Measurements from ENCODE around the gene BAZ2B. TPM values are rescaled to one million over a fixed set of nuclear protein-coding genes. Genes with fewer than 3 reads are reported as not detected.
A peak's percentile ranks its signal among the peaks of the same experiment; 100 is the strongest.

BAZ2B gene
- total RNA-seq, 2 donors from 2014 or later = 53.1 to 64.1 TPM

DNA sequence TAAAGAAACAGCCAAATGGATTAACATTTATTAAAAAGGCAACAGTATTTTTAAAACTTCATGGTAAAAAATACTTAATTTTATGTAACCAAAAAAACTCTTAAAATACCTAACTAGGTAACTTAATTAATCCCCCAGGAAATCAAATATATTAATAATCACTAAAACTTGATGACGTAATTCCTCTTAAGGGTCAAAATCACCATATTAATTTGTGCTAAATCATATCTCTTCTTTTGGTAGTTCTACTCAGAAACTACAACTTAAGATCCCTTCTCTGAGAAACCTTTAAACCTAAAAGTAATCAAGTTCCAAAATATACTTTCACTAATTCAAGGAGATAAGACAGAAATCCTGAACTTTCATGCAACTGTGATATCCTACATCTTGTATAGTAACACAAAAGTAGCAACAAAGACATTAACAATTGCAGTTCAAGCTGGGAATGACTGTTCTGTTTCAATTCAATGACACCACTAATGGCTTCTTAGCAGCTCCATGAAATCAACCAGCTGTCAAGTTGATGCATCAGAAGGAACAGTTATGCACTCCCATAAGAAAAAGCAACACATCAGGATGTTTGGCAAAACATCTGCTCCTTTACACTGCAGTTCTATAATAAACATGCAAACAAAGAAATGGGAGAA is 4.0 kb downstream of the BAZ2B start:
- peak overlapping the region; percentile 19 for H3K27ac ChIP-seq (ENCODE audit: low read depth, low read length)
- no peaks in the 10 kb centered on the region for H3K36me3 Mint-ChIP-seq (ENCODE audit: low read depth)
- TF ChIP-seq, protein P1, sequence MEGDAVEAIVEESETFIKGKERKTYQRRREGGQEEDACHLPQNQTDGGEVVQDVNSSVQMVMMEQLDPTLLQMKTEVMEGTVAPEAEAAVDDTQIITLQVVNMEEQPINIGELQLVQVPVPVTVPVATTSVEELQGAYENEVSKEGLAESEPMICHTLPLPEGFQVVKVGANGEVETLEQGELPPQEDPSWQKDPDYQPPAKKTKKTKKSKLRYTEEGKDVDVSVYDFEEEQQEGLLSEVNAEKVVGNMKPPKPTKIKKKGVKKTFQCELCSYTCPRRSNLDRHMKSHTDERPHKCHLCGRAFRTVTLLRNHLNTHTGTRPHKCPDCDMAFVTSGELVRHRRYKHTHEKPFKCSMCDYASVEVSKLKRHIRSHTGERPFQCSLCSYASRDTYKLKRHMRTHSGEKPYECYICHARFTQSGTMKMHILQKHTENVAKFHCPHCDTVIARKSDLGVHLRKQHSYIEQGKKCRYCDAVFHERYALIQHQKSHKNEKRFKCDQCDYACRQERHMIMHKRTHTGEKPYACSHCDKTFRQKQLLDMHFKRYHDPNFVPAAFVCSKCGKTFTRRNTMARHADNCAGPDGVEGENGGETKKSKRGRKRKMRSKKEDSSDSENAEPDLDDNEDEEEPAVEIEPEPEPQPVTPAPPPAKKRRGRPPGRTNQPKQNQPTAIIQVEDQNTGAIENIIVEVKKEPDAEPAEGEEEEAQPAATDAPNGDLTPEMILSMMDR (conservative IDR thresholded peaks at IDR 0.05) = no peak
- peak overlapping the region; percentile 93 for H3K4me3 ChIP-seq (ENCODE audit: low read length)
- no peak overlapping the region for H3K9ac ChIP-seq (ENCODE audit: extremely low read depth, low read length, poor library complexity, severe bottlenecking)
- H3K9me3 Mint-ChIP-seq = no peaks in the 10 kb centered on the region
- no peak for DNase-seq
- peaks cover 35% of the 10 kb centered on the region for H3K4me1 Mint-ChIP-seq
- no peaks in the 10 kb centered on the region for H3K27me3 Mint-ChIP-seq (ENCODE audit: insufficient read depth)
- peaks cover 3% of the 10 kb centered on the region for H3K4me1 ChIP-seq (ENCODE audit: control insufficient read depth, insufficient read depth, low read length)
- no peaks in the 10 kb centered on the region for H3K36me3 ChIP-seq (ENCODE audit: control insufficient read depth, insufficient read depth, low read length)
- H3K27ac Mint-ChIP-seq = no peak overlapping the region
- H3K9me3 ChIP-seq (ENCODE audit: control insufficient read depth, low read length) = no peaks in the 10 kb centered on the region
- H3K4me3 Mint-ChIP-seq = peak overlapping the region; percentile 1
- no peaks in the 10 kb centered on the region for H3K27me3 ChIP-seq (ENCODE audit: control insufficient read depth, insufficient read depth, low read length, poor library complexity, severe bottlenecking)
- 79 to 89% methylated on average over 1 of the region's 1 CpG for WGBS, 2 experiments (ENCODE audit: insufficient coverage in 1 of 2, insufficient read length in 1 of 2)

DNA sequence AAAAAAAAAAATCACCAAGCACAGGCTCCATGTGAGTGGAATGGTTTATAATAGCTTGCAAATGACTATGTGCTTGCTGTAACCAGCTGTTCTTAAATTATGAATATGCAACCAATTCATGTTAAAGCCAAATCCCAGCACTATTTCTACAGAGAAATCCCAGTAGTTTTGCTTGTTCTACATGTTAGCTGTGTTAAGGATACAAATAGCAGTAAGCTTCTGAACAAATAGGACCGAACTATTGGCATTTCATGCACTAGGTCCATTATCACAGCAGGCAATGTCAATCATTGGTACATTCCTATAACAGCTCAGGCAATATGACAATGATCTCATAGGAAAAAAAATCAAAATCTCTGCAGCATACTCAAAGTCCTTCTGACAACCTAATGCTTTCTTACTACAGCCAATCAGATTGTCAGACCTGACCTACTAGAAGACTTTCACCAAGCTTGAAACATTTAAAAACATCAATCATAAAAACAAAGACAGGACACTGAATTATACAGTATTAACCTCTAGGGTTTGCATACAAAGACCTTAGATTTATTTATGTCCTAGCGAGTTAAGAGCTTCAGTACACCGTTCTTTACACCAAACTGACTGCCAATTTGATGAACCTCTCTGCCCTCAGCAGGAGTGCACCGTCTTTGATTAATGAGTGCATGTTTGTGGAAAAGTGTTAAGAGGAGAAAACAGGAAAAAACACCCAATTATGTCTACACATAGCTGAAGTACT is 6.4 kb downstream of the BAZ2B start:
- peaks cover 38% of the 10 kb centered on the region for H3K4me1 Mint-ChIP-seq
- Histone ChIP-seq H3K36me3 (ENCODE audit: control insufficient read depth, insufficient read depth, low read length) (no peaks in the 10 kb centered on the region), H3K4me1 (ENCODE audit: control insufficient read depth, insufficient read depth, low read length) (peaks cover 3% of the 10 kb centered on the region), H3K27ac (ENCODE audit: low read depth, low read length) (no peak overlapping the region), H3K27me3 (ENCODE audit: control insufficient read depth, insufficient read depth, low read length, poor library complexity, severe bottlenecking) (no peaks in the 10 kb centered on the region), H3K4me3 (ENCODE audit: low read length) (no peak overlapping the region), H3K9me3 (ENCODE audit: control insufficient read depth, low read length) (no peaks in the 10 kb centered on the region), H3K9ac (ENCODE audit: extremely low read depth, low read length, poor library complexity, severe bottlenecking) (no peak overlapping the region)
- TF ChIP-seq, protein P1 (conservative IDR thresholded peaks at IDR 0.05) = no peak
- 69 to 90% methylated on average over 2 to 4 of the region's 4 CpGs for WGBS, 2 experiments (ENCODE audit: insufficient coverage in 1 of 2, insufficient read length in 1 of 2)
- H3K27me3 Mint-ChIP-seq (ENCODE audit: insufficient read depth) = no peaks in the 10 kb centered on the region
- DNase-seq = no peak
- no peaks in the 10 kb centered on the region for H3K9me3 Mint-ChIP-seq
- H3K36me3 Mint-ChIP-seq (ENCODE audit: low read depth) = peaks cover 4% of the 10 kb centered on the region
- no peak overlapping the region for H3K27ac Mint-ChIP-seq
- H3K4me3 Mint-ChIP-seq = no peak overlapping the region

DNA sequence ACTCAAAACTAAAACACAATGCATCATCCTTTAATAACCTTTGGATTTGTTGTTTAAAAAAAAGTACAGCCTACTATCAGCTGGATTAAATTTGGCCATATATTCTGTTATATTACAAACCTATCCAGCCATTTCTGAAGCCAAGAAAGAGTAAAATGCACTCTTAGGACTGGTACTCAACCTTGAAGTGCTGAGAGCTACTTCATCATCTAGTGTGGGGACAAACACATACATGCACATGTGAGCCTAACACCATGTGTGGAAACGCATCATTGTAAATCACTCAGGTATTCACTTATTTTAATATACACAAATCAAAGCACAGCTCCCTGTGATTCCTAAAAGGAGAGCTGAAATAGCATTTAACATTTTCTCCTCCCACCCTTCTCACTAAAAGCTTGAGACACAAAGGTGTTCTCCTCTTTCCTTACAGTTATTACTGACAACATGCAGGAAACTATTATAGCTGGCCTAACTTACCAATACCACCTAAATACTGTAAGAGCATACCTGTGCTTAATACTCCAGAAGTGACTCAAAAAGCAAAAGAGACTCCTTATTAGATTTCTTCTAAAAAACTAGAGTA is 7.5 kb downstream of the BAZ2B start:
- Histone ChIP-seq H3K9me3 (ENCODE audit: control insufficient read depth, low read length) (no peaks in the 10 kb centered on the region), H3K27ac (ENCODE audit: low read depth, low read length) (no peak overlapping the region), H3K9ac (ENCODE audit: extremely low read depth, low read length, poor library complexity, severe bottlenecking) (no peak overlapping the region), H3K36me3 (ENCODE audit: control insufficient read depth, insufficient read depth, low read length) (no peaks in the 10 kb centered on the region), H3K4me3 (ENCODE audit: low read length) (no peak overlapping the region), H3K27me3 (ENCODE audit: control insufficient read depth, insufficient read depth, low read length, poor library complexity, severe bottlenecking) (no peaks in the 10 kb centered on the region), H3K4me1 (ENCODE audit: control insufficient read depth, insufficient read depth, low read length) (peaks cover 3% of the 10 kb centered on the region)
- no peak overlapping the region for H3K27ac Mint-ChIP-seq
- DNase-seq = no peak
- H3K36me3 Mint-ChIP-seq (ENCODE audit: low read depth) = peaks cover 4% of the 10 kb centered on the region
- peaks cover 36% of the 10 kb centered on the region for H3K4me1 Mint-ChIP-seq
- H3K27me3 Mint-ChIP-seq (ENCODE audit: insufficient read depth) = no peaks in the 10 kb centered on the region
- TF ChIP-seq, protein P1 (conservative IDR thresholded peaks at IDR 0.05) = no peak
- no peaks in the 10 kb centered on the region for H3K9me3 Mint-ChIP-seq
- 97 to 100% methylated on average over 1 of the region's 1 CpG for WGBS, 2 experiments (ENCODE audit: insufficient coverage in 1 of 2, insufficient read length in 1 of 2)
- no peak overlapping the region for H3K4me3 Mint-ChIP-seq
